K562 (cell line): ENCODE measurements around the gene SERPIND1. TPM values are rescaled to one million over a fixed set of nuclear protein-coding genes. Genes with fewer than 3 reads are reported as not detected.
A peak's percentile ranks its signal among the peaks of the same experiment; 100 is the strongest.

Experiments
- E2F3 ChIP-seq: fragments of 250-450 bp; sonication (Bioruptor Pico); IDR thresholded peaks from 2 replicates; pipeline ENCODE4 v1.4.0; 2020; ENCODE audit warnings: mild to moderate bottlenecking
- FOXO4 ChIP-seq: fragments of 450-650 bp; formaldehyde crosslinking; IDR thresholded peaks from 2 replicates; pipeline ENCODE4 v1.4.0; 2020; ENCODE audit warnings: mild to moderate bottlenecking, moderate library complexity
- HDAC6 ChIP-seq: IDR thresholded peaks from 2 replicates; pipeline ENCODE4 v1.6.1; 2012; ENCODE audit warnings: low read depth, mild to moderate bottlenecking, control low read depth, inconsistent platforms, low read length, moderate library complexity
- HIVEP1 ChIP-seq: fragments of 250-450 bp; sonication (Bioruptor Pico); IDR thresholded peaks from 2 replicates; pipeline ENCODE4 v1.4.0; 2020; ENCODE audit warnings: mild to moderate bottlenecking
- IFI16 ChIP-seq: fragments of 250-450 bp; sonication (Bioruptor Pico); IDR thresholded peaks from 2 replicates; pipeline ENCODE4 v2.1.2; 2022; ENCODE audit warnings: mild to moderate bottlenecking, inconsistent platforms
- JUN ChIP-seq, 2 experiments: sonication (generic) in 1 of 2; formaldehyde crosslinking in 1 of 2; IDR thresholded peaks; 2 replicates each; pipeline versions ENCODE4 v1.6.1 to v1.8.0; 2012 to 2022; ENCODE audit warnings: borderline replicate concordance in 2 of 2, mild to moderate bottlenecking in 2 of 2, improper control_type of control experiment in 1 of 2, low read depth in 1 of 2, low read length in 1 of 2, missing genetic modification reagents in 1 of 2
- JUND ChIP-seq, 2 experiments: IDR thresholded peaks; 2 replicates in 1 of 2; 3 replicates in 1 of 2; pipeline ENCODE4 v1.6.1; 2011; ENCODE audit warnings: borderline replicate concordance in 2 of 2, low read depth in 2 of 2, low read length in 2 of 2, improper control_type of control experiment in 1 of 2, missing biosample characterization in 1 of 2, missing genetic modification characterization in 1 of 2, missing genetic modification reagents in 1 of 2
- MAZ ChIP-seq, 2 experiments: fragments of 450-650 bp in 1 of 2; sonication (generic) in 1 of 2; formaldehyde crosslinking; IDR thresholded peaks in 1 of 2; conservative IDR thresholded peaks in 1 of 2; 2 replicates each; pipeline versions ENCODE4 v1.4.0 to v1.5.0; 2020; ENCODE audit warnings: mild to moderate bottlenecking in 1 of 2, missing genetic modification reagents in 1 of 2
- PML ChIP-seq: IDR thresholded peaks from 2 replicates; pipeline ENCODE4 v1.6.1; 2012; ENCODE audit warnings: low read length, inconsistent platforms
- ZBTB33 ChIP-seq: sonication (generic); formaldehyde crosslinking; IDR thresholded peaks from 2 replicates; pipeline ENCODE4 v1.8.1; 2023; ENCODE audit warnings: mild to moderate bottlenecking, missing genetic modification reagents
- ZNF165 ChIP-seq: fragments of 250-450 bp; sonication (Bioruptor Pico); IDR thresholded peaks from 2 replicates; pipeline ENCODE4 v1.4.0; 2020; ENCODE audit warnings: borderline replicate concordance
- ZNF780A ChIP-seq: fragments of 250-450 bp; sonication (Bioruptor Pico); IDR thresholded peaks from 2 replicates; pipeline ENCODE4 v1.5.0; 2021; ENCODE audit warnings: mild to moderate bottlenecking
- polyA plus RNA-seq, 8 experiments: library from polyadenylated mRNA; depleted of rRNA in 4 of 8; stranded (reverse) in 5 of 8; unstranded in 3 of 8; fragments of >200 nt; fragmentation: Nextera tagmentation in 2 of 8; fragmentation: Illumina TruSeq in 1 of 8; extraction: Ambion mirVana in 2 of 8; extraction: Trizol in 1 of 8; gene quantifications; 2 replicates each; pipeline versions ENCODE4 v1.2.1 to v1.2.3, GENCODE V29; 2011 to 2014; ENCODE audit warnings: inconsistent platforms in 1 of 8, missing spikeins in 1 of 8
- total RNA-seq, 7 experiments: library from RNA; depleted of rRNA in 6 of 7; stranded (reverse); fragments of >200 nt in 6 of 7; fragmentation: Illumina TruSeq in 2 of 7; extraction: Trizol in 2 of 7; gene quantifications; 2 replicates each; pipeline versions ENCODE4 v1.2.1 to v1.2.3, GENCODE V29; 2011 to 2021; ENCODE audit warnings: low replicate concordance in 1 of 7
- TF ChIP-seq, protein P1 (sequence below), 2 experiments: IDR thresholded peaks; 2 replicates each; pipeline ENCODE4 v1.6.1; 2012; ENCODE audit warnings: improper control_type of control experiment in 2 of 2, low read depth in 2 of 2, low read length in 2 of 2, borderline replicate concordance in 1 of 2
- TF ChIP-seq, protein P2 (sequence below): fragments of 200-800 bp; sonication (Bioruptor generic); IDR thresholded peaks from 2 replicates; pipeline ENCODE4 v1.6.1; 2017; ENCODE audit warnings: missing genetic modification characterization, missing compliant biosample characterization
- TF ChIP-seq, protein P3 (sequence below): fragments of 250-450 bp; sonication (Bioruptor Pico); IDR thresholded peaks from 2 replicates; pipeline ENCODE4 v1.8.0; 2021; ENCODE audit warnings: moderate library complexity, mild to moderate bottlenecking, inconsistent platforms

Gene SERPIND1
- total and polyA plus RNA-seq, 9 of the 15 experiments (the other 6 are each of a cell fraction or from before 2014, with no cell fraction given): 0.04 to 0.11 (median 0.09) TPM; not detected in 6

GRCh38 chr22:20781272-20781990 lies 7.5 kb downstream of the SERPIND1 start (continued):
- TF ChIP-seq, protein P1, sequence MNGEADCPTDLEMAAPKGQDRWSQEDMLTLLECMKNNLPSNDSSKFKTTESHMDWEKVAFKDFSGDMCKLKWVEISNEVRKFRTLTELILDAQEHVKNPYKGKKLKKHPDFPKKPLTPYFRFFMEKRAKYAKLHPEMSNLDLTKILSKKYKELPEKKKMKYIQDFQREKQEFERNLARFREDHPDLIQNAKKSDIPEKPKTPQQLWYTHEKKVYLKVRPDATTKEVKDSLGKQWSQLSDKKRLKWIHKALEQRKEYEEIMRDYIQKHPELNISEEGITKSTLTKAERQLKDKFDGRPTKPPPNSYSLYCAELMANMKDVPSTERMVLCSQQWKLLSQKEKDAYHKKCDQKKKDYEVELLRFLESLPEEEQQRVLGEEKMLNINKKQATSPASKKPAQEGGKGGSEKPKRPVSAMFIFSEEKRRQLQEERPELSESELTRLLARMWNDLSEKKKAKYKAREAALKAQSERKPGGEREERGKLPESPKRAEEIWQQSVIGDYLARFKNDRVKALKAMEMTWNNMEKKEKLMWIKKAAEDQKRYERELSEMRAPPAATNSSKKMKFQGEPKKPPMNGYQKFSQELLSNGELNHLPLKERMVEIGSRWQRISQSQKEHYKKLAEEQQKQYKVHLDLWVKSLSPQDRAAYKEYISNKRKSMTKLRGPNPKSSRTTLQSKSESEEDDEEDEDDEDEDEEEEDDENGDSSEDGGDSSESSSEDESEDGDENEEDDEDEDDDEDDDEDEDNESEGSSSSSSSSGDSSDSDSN (IDR thresholded peaks at IDR 0.05; ENCODE audit: borderline replicate concordance in 1 of 2, low read depth in 2 of 2, low read length in 2 of 2): peak in 1 of 2 experiments; percentile 52; a peak in 1 of 4 replicates
- no peak for TF ChIP-seq ZBTB33 (CRISPR knock-in tag)
- TF ChIP-seq, protein P2, sequence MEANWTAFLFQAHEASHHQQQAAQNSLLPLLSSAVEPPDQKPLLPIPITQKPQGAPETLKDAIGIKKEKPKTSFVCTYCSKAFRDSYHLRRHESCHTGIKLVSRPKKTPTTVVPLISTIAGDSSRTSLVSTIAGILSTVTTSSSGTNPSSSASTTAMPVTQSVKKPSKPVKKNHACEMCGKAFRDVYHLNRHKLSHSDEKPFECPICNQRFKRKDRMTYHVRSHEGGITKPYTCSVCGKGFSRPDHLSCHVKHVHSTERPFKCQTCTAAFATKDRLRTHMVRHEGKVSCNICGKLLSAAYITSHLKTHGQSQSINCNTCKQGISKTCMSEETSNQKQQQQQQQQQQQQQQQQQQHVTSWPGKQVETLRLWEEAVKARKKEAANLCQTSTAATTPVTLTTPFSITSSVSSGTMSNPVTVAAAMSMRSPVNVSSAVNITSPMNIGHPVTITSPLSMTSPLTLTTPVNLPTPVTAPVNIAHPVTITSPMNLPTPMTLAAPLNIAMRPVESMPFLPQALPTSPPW (CRISPR knock-in tag): no peak
- peak; percentile 58; the same call in 1 of the 2 replicates for TF ChIP-seq IFI16 (CRISPR knock-in tag)
- peak; percentile 84; the same call in 1 of the 2 replicates for TF ChIP-seq JUND (IDR thresholded peaks at IDR 0.05; ENCODE audit: borderline replicate concordance, low read depth, low read length)
- no peak for TF ChIP-seq JUND (tag; IDR thresholded peaks at IDR 0.05; ENCODE audit: borderline replicate concordance, low read depth, low read length)
- peak; percentile 62; the same call in 1 of the 2 replicates for TF ChIP-seq ZNF165
- 0 out of 2 replicates have a peak, but pooled peaks have one; percentile 86 for TF ChIP-seq HDAC6
- TF ChIP-seq, protein P3, sequence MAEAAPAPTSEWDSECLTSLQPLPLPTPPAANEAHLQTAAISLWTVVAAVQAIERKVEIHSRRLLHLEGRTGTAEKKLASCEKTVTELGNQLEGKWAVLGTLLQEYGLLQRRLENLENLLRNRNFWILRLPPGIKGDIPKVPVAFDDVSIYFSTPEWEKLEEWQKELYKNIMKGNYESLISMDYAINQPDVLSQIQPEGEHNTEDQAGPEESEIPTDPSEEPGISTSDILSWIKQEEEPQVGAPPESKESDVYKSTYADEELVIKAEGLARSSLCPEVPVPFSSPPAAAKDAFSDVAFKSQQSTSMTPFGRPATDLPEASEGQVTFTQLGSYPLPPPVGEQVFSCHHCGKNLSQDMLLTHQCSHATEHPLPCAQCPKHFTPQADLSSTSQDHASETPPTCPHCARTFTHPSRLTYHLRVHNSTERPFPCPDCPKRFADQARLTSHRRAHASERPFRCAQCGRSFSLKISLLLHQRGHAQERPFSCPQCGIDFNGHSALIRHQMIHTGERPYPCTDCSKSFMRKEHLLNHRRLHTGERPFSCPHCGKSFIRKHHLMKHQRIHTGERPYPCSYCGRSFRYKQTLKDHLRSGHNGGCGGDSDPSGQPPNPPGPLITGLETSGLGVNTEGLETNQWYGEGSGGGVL: peak; percentile 44; the same call in 1 of the 2 replicates
- peak; percentile 67; the same call in 1 of the 2 replicates for TF ChIP-seq FOXO4 (CRISPR knock-in tag)
- TF ChIP-seq MAZ (CRISPR knock-in tag; conservative IDR thresholded peaks at IDR 0.05 in 1 of 2, IDR thresholded peaks at IDR 0.05 in 1 of 2): no peak
- peak; percentile 94 for TF ChIP-seq JUN (IDR thresholded peaks at IDR 0.05; ENCODE audit: borderline replicate concordance, low read depth, low read length)
- TF ChIP-seq JUN (CRISPR knock-in tag; IDR thresholded peaks at IDR 0.05; ENCODE audit: borderline replicate concordance): no peak
- TF ChIP-seq ZNF780A (CRISPR knock-in tag): no peak
- TF ChIP-seq E2F3 (CRISPR knock-in tag): peak; percentile 69; the same call in 1 of the 2 replicates
- TF ChIP-seq HIVEP1 (CRISPR knock-in tag): 0 out of 2 replicates have a peak, but pooled peaks have one; percentile 14
- TF ChIP-seq PML: no peak
